Transverse colon (tissue), 3 donors: ENCODE measurements around the gene PTPRJ.

Source experiments
- EP300 ChIP-seq: sonication (generic); formaldehyde crosslinking; IDR thresholded peaks from one replicate; pipeline ENCODE4 v1.6.1; 2017; ENCODE audit warnings: antibody characterized with exemption, low read depth
- POLR2A ChIP-seq: fragments of 450-650 bp; IDR thresholded peaks from one replicate; pipeline ENCODE4 v1.6.1; 2016; ENCODE audit warnings: antibody characterized with exemption, mild to moderate bottlenecking, moderate library complexity
- TF ChIP-seq, protein P1 (sequence below), 5 experiments: fragments of 200-600 bp in 3 of 5; fragments of 450-650 bp in 2 of 5; sonication (generic) in 3 of 5; IDR thresholded peaks; 1 replicate in 2 of 5; 2 replicates in 3 of 5; pipeline ENCODE4 v1.5.1; 2016 to 2017; ENCODE audit warnings: antibody characterized with exemption in 5 of 5, inconsistent platforms in 3 of 5, mild to moderate bottlenecking in 2 of 5, moderate library complexity in 1 of 5

DNA sequence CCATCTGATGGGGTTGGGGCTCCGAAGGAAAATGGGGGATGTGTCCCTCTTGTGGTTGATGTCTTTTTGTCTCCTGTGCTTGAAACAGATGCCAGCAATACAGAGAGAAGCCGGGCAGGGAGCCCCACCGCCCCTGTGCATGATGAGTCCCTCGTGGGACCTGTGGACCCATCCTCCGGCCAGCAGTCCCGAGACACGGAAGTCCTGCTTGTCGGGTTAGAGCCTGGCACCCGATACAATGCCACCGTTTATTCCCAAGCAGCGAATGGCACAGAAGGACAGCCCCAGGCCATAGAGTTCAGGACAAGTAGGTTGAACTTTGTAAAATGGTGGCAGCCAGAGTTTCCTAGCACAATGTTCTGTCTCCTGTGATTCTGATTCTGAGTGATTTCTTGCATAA lies 144.5 kb downstream of the PTPRJ start:
- TF ChIP-seq, protein P1, sequence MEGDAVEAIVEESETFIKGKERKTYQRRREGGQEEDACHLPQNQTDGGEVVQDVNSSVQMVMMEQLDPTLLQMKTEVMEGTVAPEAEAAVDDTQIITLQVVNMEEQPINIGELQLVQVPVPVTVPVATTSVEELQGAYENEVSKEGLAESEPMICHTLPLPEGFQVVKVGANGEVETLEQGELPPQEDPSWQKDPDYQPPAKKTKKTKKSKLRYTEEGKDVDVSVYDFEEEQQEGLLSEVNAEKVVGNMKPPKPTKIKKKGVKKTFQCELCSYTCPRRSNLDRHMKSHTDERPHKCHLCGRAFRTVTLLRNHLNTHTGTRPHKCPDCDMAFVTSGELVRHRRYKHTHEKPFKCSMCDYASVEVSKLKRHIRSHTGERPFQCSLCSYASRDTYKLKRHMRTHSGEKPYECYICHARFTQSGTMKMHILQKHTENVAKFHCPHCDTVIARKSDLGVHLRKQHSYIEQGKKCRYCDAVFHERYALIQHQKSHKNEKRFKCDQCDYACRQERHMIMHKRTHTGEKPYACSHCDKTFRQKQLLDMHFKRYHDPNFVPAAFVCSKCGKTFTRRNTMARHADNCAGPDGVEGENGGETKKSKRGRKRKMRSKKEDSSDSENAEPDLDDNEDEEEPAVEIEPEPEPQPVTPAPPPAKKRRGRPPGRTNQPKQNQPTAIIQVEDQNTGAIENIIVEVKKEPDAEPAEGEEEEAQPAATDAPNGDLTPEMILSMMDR (IDR thresholded peaks at IDR 0.05), result no peak
- TF ChIP-seq EP300 (no peak), POLR2A (no peak)
